Measurements from ENCODE around the gene GMDS.
A peak's percentile ranks its signal among the peaks of the same experiment; 100 is the strongest.
"Not testable (repeated sequence)": the region's sequence is repeated elsewhere in the genome, so short reads cannot be mapped to it uniquely, and the experiment has no call there.

The GMDS gene

DNA sequence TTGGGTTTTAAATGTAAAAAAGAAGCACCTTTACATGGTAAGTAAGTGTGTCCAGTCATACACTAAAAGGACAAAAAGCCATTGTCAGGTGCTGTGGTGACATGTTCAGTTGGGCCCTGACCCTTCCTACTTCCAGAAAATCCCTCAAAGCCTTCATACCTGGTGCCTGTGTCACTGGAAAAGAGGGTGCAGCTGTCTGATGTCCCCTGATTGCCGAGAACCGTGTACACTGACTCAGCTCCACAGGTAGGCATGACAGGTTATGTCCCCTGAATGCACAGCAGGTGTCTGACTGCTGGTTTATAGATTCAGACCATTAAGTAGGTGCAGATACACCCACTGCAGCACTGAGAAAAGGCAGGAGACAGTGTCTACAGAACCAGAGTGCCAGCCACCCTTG is 536.6 kb downstream of the GMDS start:
- DNase-seq (ENCODE audit: low spot score), result no peak

DNA sequence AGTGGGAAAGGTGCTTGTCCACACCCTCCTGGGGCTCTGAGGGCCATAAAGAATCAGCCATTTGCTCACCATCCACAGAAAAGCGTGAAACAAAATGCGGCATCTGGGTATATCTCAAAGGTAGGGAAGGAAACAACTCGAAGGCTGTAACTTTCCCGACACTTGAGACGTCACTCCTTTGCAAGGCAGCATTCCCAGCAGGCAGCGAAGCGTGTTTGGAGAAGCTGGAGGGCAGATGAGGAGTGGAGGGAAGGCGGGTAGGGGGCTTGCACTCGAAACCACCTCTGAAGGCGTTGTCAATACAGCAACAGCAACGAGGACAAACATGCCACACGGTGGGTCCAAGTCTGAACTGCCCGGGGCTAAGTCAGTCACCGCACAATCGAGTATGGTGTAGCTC is 537.3 kb downstream of the GMDS start:
- DNase-seq (ENCODE audit: low spot score), result peak; percentile 35

DNA sequence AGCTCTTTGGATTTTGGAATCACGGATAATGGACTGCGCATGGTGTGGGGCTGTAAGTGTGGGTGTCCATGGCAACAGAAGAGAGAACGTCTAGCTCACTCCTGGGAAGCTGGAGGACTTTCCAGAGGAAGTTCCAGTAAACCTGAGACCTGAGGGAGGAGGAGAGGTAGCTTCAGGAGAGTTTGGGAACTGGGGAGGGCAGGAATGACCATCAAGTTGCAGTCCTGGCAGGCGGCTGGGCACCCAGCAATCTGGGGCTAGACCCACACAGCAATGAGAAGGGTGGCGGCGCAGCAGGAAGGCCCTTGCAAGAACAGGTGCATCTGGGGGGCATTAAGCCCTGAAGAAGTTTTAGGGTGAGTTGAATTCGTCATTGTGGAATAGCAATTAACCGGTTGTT is 539.8 kb downstream of the GMDS start:
- no peak for DNase-seq (ENCODE audit: low spot score)

DNA sequence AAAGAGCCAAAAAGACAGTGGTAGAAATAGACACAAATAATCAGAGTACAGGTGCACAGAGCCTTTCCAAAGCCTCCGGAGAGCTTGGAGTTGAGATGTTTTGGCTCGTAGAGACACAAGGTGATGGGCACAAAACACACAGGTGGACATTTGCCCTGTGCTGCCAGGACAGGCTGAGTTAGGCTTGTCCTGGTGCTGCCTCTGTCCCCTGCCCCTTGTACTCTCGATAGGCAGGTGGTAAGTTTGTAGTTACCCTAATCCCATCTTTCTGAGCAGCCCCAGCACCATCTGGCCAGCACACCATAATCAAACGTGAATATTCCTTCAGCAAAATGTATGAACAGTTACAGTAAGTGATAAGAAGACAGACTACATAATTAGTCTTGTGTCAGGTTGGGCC is 540.2 kb downstream of the GMDS start:
- no peak for DNase-seq (ENCODE audit: low spot score)

DNA sequence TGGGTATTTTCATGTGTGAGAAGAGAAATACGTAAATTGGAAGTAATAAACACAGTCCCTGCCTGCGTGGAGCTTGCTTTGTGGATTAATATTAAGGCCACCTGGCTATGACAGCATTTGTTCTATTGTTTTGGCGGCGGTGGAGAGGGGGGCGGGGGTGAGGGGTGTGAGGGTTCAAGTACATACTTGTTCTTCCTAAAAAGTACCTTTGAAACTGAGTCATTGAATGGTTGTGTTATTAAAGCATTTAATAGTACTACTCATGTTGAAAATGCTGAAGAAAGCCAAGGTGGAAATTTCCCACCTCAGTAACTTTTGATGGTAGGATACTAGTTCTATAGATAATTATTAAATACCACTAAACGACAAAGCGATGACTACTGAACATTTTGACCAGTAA is 540.7 kb downstream of the GMDS start:
- no peak for DNase-seq (ENCODE audit: low spot score)

DNA sequence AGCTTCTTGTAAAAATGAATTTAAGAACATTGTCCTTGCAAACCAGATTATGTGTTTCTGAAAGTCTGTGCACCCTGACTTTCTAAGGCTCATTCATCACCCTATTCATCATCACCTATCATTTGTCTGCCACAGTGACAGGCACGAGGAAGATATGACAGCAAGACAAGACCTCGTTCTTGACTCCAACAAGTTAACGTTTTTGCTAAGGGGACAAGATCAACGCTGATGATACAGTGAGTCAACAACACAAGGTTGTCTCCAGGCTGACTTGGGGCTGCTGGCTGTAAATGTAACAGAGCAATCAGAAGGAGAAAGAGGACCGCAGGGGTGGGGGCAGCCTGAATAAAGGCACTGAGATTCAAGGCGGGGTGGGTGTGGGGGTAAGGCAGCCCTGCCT is 541.5 kb downstream of the GMDS start:
- no peak for DNase-seq (ENCODE audit: low spot score)

DNA sequence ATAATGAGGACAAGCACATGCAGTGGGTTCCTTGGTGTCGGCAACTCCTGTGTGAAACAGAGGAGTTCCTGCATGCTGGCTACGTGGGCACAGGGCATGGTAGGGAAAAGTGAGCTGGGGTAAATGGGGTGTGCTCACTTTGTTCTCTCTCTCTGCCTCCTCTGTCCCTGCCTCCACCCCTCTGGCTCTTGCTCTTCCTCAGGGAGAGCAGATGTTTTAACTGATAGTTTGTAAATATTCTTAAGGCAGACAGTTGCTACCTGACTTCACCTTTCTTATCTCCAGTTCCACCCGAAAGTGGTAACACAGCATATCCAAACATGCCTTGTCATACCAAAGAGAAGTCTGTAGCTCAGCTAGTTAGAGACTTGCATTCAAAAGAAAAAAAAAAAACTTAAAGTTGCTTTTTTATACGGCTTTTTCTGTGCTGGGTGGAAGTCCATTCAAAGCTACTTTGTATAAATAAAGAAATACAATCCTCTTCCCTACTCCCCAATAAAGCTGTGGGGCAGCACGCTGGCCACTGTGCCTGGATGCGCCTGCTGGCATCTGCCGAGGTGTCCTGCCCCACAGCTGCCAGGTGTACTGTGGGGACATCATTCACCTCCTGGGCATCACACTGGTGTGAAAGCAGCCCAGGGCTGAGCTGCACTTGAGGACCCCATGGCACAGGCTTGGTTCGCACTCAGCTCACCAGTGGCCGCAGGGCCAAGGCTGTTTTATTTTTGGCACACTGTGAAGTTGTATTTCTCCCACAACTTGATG is 542.1 kb downstream of the GMDS start:
- no peak for DNase-seq (ENCODE audit: low spot score)

DNA sequence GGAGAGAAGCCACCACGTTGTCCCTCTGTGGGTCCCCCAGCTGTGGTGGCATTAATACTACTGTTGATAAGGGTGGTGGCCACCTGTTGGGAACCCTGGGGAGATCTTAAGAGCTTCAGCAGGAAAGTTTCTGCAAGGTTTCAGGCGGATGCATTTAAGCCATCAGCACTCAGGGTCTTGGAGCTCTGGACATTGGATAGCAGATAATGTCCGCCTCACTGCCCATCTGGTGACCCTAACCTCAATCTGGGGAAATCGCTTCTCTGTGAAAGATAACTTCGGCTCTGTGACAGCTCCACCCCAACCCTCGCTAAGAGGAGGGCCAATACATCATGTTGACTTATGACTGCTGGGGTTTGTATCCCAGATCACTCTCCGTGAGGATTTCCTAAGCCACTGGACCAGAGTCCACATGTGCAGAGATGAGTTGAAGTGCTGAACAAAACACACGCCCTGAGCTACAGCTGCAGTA is 542.8 kb downstream of the GMDS start:
- no peak for DNase-seq (ENCODE audit: low spot score)

DNA sequence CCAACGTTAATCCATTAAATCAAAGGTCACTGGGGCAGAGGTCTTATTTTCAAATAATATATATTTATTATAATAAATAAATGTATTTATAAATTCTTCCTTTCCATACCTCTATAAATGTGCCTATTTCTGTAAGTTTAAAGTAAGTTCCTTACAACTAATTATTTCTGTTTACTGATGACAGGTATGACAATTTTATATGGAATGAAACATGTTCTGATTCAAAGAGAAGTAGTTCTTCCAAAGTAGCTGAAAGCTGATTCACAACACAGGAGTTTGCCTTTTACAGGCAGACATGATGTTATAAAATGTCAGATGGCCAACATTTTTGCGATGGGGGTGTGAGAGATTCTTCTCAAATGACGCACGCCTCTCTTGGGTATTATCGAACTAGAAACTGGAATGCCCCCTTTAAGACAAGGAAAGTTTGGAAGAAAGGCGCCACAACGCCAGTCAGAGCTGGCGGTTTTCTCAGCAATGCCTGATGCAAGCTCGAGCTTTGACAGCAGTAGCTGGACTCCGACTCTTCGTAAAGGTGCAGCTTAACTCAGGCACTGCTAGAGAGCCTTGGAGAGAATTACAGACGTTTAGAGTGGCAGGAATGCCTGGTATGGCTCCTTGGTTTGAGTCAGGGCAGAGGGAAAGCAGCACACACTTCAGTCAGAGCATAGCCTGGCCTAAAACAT is 543.6 kb downstream of the GMDS start:
- DNase-seq (ENCODE audit: low spot score), result no peak

DNA sequence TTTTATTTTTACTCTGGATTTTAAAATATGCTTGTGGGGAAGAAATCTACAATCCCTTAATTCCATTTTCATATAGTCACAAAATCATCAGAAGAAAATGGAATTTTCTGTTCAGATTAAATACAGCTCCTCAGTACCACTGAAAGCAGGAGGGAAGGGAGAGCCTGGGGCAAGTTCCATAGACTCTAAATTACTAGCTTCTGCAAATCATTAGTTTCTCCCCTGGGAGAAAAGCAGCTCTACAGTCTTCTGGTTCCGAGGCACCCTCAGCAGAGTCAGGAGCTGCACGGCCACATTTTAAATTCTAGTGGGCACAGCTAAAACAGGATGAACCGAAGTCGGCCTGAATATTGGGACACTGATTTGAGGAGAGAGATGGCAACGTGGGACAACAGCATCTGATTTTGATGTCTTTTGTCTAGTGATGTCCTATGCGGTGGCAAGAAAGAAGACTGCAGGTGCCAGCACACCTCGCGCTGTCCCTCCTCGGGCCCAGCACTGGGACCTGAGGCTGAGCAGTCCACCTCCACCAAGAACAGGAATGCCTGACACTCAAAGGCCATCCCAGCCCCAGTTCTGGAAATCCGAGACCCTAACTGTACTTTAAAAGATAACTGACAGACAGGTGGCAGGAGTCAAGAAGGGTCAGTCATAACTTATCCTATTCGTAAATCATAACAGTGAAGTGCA is 545.0 kb downstream of the GMDS start:
- DNase-seq (ENCODE audit: low spot score), result no peak

DNA sequence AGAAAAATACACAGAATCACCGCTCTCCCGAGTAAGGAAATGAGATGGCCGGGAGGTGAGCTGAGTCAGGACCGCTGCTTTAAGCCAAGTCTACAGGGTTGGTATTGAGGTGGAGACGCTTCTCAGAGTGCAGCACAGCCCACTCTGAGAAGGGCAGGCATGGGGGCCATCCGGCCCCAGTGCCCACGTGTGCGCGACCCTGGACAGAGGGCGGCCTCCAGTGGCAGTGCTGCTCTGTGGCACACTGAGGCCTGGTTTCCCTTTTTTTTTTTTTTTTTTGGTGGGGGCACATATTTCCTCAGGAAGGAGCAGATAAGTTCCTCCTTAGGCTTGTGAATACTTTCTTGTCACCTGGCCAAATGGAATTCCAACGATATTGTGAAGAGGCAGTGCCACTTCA is 546.9 kb downstream of the GMDS start:
- DNase-seq (ENCODE audit: low spot score), result no peak

DNA sequence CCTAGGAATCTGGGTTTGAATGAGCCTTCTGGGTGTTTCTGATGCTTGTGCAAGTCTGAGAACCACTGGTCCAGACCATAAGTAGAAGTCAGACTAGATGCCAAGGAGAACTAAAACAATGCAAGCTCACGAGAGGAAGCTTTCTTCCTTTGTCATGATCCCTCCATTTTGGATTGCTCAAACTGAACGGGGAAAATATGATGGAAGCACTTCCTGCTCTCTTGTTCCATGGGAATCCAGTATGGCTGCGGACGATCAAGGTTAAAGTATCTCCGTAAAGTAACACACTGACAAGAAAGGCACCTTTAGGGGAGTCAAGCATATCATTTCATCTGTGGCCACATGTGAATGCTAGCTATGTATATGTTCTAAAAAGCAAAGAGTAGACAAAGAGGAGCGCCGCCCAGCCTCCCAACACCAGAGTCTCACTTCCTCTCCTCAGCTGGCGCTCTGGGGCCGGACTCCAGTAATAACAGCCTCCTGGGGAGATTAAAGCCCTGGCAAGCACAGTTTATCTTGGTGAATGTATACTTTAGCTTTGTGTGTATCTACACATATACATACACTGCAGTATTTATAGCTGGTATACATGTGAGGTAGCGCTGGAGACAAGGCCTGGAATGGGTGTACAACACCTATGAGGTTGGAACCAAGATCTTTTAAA is 547.6 kb downstream of the GMDS start:
- no peak for DNase-seq (ENCODE audit: low spot score)

DNA sequence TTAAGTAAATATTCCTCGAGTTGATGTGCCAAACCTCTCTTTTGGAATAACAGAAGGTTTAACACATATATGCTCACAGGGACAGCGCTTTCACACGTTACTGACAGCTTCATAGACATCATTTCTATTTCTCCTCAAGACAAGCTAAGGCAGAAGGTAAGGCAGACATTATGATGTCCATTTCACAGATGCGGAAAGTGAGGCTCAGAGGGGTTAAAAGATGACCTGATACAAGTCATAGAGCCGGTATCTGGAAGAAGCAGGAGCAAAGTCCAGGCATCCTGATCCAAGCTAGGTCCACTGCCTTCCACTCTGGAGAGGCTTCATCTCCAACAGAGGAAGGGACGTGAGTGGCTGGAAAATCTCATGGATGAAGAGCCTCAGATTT is 548.9 kb downstream of the GMDS start:
- DNase-seq (ENCODE audit: low spot score), result no peak

DNA sequence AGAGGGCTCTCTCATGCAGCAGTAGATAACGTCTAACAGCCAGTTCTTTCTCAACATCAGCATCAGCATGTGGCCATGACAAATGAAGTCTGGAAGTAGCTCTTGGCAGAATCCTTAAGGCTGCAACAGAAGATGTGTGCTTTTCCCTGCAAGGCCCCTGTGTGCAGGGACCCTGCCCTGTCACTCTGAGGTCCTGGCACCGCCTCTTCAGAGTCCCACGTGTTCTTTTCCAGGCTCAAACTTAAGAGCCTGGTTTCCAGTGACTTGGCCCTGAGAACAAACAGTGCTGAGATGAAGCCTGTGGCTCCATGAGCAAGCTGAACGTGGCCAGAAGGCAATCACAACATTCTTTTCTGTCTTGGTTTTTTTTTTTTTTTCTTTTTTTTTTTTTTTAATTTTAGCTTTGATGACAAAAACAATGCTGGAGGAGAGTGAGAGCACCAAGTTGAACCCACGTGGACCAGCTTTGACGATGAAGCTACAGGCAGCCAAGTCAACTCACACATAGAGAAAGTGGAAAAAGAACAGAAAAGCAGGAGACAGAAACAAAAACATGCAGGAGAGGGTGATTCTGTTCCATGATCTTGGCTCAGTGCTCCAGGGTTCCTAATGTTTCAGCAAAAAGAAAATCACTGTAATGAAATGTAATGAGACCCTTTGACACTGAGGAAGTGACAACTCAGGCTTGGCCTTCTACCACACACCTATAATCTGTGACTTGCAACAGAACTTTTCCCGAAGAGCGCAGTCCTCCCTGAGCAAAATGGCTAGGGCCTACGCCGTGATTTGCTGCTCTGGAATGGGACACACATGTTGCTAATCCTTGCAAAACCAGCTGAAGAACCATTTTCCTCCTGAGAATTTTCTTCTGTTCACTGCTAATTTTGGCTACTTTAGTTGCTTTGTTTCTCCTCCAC is 549.6 kb downstream of the GMDS start:
- DNase-seq (ENCODE audit: low spot score), result no peak

DNA sequence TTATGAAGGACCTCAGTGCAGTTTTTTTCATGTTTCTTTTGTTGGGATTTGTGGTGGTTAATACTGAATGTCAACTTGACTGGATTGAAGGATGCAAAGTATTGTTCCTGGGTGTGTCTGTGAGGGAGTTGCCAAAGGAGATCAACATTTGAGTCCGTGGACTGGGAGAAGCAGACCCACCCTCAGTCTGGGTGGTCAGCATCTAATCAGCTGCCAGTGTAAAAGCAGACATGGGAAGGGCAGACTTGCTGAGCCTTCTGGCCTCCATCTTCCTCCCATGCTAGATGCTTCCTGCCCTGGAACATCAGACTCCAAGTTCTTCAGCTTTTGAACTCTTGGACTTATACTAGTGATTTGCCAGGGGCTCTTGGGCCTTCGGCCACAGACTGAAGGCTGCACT is 553.6 kb downstream of the GMDS start:
- DNase-seq (ENCODE audit: low spot score), result not testable (repeated sequence)

DNA sequence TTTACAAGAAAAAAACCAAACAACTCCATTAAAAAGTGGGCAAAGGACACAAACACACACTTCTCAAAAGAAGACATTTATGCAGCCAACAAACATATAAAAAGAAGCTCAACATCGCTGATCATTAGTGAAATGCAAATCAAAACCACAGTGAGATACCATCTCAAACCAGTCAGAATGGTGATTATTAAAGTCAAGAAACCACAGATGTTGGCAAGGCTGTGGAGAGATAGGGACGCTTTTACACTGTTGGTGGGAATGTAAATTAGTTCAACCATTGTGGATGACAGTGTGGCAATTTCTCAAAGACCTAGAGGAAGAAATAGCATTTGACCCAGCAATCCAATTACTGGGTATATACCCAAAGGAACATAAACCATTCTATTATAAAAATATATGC is 554.7 kb downstream of the GMDS start:
- not testable (repeated sequence) for DNase-seq (ENCODE audit: low spot score)

DNA sequence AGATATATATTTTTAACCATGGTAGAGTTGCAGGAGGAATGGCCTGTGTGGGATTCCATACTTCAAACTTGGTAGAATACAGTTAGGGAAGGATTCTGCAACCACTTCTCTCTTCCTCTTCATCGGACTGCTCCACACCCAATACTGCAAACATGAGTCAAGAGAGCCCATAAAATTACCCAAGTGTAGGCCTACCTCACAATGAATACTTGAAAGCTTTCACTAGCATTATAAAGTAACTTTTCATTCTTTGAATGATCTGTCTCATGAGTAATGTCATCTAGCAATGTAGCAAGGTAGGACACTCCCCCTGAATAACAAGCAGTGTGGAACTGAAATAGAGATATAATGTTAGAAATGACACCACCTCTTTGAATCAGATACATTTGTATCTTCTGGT is 556.3 kb downstream of the GMDS start:
- DNase-seq (ENCODE audit: low spot score), result no peak

DNA sequence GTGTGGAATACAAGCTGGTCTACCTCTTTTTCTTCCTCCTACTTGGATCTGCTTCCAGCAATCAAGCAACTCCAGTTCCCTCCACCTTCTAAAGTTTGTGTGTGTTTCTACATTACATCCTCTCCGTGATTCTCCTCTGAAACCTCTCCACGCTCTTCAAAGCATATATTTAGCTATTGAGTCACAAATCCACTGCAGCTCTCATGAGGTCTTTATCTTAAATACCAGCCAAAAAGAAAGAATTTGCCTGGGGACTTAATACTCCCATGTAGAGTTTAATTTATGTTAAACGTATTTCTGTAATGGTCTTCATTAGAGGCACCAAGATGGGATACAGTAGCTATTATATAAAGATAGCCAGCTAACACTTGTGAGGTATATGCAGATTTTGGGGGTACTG is 557.0 kb downstream of the GMDS start:
- DNase-seq (ENCODE audit: low spot score), result no peak

DNA sequence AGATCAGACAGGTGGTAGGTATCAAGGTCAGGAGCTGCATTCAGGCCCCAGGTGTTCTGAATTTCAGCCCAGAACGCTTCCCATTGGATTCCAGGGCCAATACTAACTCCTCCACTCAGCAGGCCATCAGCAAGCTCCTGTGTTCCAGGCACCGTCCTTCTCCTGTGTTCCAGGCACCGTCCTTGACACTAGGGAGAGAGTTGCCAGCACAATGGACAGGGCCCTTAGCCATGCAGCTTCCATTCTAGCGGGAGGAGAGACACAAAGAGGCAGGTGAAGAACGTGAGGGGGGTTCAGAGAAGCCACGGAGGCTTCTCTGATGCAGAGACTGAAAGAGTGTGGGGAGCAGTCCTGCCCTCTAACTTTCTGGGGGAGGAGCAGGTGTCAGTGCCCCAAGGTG is 558.0 kb downstream of the GMDS start:
- no peak for DNase-seq (ENCODE audit: low spot score)

DNA sequence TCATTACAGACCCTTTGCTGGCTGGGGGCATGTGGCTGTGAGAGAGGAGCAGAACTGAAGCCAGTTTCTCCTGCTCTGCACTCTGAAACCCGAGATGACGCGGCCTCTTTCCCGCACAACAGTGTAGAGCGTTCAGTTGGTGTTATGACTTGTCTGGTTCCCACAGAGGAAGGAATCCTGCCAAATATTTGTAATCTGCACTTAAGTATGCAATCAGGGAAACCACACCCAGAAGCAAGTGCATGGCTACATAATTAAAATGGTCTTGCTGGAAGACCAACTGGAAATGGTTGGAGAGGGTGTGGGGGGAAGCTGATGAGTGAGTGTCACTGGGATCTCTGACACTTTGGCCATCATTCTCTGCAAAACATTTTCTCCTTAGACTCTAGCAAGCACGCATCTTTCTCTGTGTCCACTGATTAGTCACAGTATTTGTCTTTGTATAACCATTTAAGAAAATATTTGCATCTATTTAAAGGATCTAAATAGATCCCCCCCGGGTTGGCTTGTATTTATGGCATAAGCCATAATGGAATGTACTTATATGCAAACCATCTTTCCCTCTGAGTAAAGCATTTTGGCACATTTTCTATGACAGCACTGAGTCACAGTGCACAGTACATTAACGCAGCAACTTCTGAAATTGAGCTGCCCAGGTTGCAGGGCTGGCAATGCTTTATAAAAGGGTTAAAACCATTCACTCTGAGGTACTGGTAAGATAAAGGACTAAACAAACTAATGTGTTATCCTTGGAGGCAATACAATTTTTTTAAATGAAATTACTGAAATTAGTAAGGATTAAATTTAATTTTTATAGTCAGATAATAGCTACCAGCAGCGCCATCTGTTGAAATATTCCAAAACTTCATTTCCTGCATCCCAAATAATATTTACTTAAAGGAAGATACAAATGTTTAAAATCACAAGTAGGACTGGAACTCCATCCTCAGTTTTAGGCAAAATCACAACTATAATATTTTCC is 559.0 kb downstream of the GMDS start:
- DNase-seq (ENCODE audit: low spot score), result peak; percentile 26
